IPS-18c (cell line): ENCODE results near the gene SNX13.

ENCODE experiments used
- H3K4me3 ChIP-seq: 2 replicates; pipeline ENCODE4 v1.7.0; 2013; ENCODE audit warnings: low read depth, mild to moderate bottlenecking, low read length, moderate library complexity; ENCODE audit not compliant: insufficient read depth
- H3K9me3 ChIP-seq: one replicate; pipeline ENCODE4 v1.6.1; 2013; ENCODE audit warnings: mild to moderate bottlenecking, low read length, moderate library complexity; ENCODE audit not compliant: control insufficient read depth, insufficient read depth

The SNX13 gene

GRCh38 chr7:17957871-17958270 is 17.6 kb upstream of the SNX13 start:
- no peaks in the 10 kb centered on the region for H3K9me3 ChIP-seq
- no peak overlapping the region for H3K4me3 ChIP-seq

- no peak overlapping the region for H3K4me3 ChIP-seq
These were observed 12.1 kb upstream of the SNX13 start for GRCh38 chr7:17952387-17952786.

GRCh38 chr7:17951742-17952254 is 11.5 kb upstream of the SNX13 start:
- Histone ChIP-seq H3K9me3 (no peaks in the 10 kb centered on the region), H3K4me3 (no peak overlapping the region)

More at GRCh38 chr7:17952387-17952786, 12.1 kb upstream of the SNX13 start:
- no peaks in the 10 kb centered on the region for H3K9me3 ChIP-seq

- Histone ChIP-seq H3K9me3 (no peaks in the 10 kb centered on the region), H3K4me3 (no peak overlapping the region)
These were observed 8.4 kb upstream of the SNX13 start for GRCh38 chr7:17948526-17949238.

GRCh38 chr7:17947620-17948019 is 7.3 kb upstream of the SNX13 start:
- Histone ChIP-seq H3K4me3 (no peak overlapping the region), H3K9me3 (no peaks in the 10 kb centered on the region)

- Histone ChIP-seq H3K4me3 (no peak overlapping the region), H3K9me3 (no peaks in the 10 kb centered on the region)
These were observed 6.3 kb upstream of the SNX13 start for GRCh38 chr7:17946591-17946990.

- no peak overlapping the region for H3K4me3 ChIP-seq
- no peaks in the 10 kb centered on the region for H3K9me3 ChIP-seq
These were observed 4.4 kb upstream of the SNX13 start for GRCh38 chr7:17944720-17945119.

- Histone ChIP-seq H3K4me3 (no peak overlapping the region), H3K9me3 (no peaks in the 10 kb centered on the region)
These were observed 2.7 kb upstream of the SNX13 start for GRCh38 chr7:17943006-17943405.

GRCh38 chr7:17942231-17942630 is 1.9 kb upstream of the SNX13 start:
- H3K4me3 ChIP-seq, result no peak overlapping the region

GRCh38 chr7:17940951-17941431 is 697 bp upstream of the SNX13 start:
- no peaks in the 10 kb centered on the region for H3K9me3 ChIP-seq

More at GRCh38 chr7:17942231-17942630, 1.9 kb upstream of the SNX13 start:
- H3K9me3 ChIP-seq, result no peaks in the 10 kb centered on the region

GRCh38 chr7:17939606-17940301 is 540 bp downstream of the SNX13 start:
- no peaks in the 10 kb centered on the region for H3K9me3 ChIP-seq
- peak overlapping the region; percentile 88 for H3K4me3 ChIP-seq

More at GRCh38 chr7:17940951-17941431, 697 bp upstream of the SNX13 start:
- peak overlapping the region; percentile 88 for H3K4me3 ChIP-seq

GRCh38 chr7:17939211-17939605 is 1.1 kb downstream of the SNX13 start:
- peak overlapping the region; percentile 88 for H3K4me3 ChIP-seq
- no peaks in the 10 kb centered on the region for H3K9me3 ChIP-seq

- Histone ChIP-seq H3K9me3 (no peaks in the 10 kb centered on the region), H3K4me3 (no peak overlapping the region)
These were observed 2.7 kb downstream of the SNX13 start for GRCh38 chr7:17937506-17938120.

- Histone ChIP-seq H3K4me3 (no peak overlapping the region), H3K9me3 (no peaks in the 10 kb centered on the region)
These were observed 4.0 kb downstream of the SNX13 start for GRCh38 chr7:17936321-17936720.

GRCh38 chr7:17934612-17935240 is 5.6 kb downstream of the SNX13 start:
- H3K4me3 ChIP-seq, result no peak overlapping the region
- no peaks in the 10 kb centered on the region for H3K9me3 ChIP-seq

- Histone ChIP-seq H3K9me3 (no peaks in the 10 kb centered on the region), H3K4me3 (no peak overlapping the region)
These were observed 6.2 kb downstream of the SNX13 start for GRCh38 chr7:17934094-17934493.

- no peaks in the 10 kb centered on the region for H3K9me3 ChIP-seq
- no peak overlapping the region for H3K4me3 ChIP-seq
These were observed 7.5 kb downstream of the SNX13 start for GRCh38 chr7:17932770-17933169.
